GM21515 (cell line): ENCODE measurements around the gene USP11.
"Not testable (repeated sequence)": the region's sequence is repeated elsewhere in the genome, so short reads cannot be mapped to it uniquely, and the experiment has no call there.

ENCODE experiments used
- ATAC-seq: cut with Tn5 transposase; IDR thresholded peaks from one replicate; pipeline ENCODE4 v1.9.1; 2021; ENCODE audit not compliant: unreplicated experiment

USP11 gene

DNA sequence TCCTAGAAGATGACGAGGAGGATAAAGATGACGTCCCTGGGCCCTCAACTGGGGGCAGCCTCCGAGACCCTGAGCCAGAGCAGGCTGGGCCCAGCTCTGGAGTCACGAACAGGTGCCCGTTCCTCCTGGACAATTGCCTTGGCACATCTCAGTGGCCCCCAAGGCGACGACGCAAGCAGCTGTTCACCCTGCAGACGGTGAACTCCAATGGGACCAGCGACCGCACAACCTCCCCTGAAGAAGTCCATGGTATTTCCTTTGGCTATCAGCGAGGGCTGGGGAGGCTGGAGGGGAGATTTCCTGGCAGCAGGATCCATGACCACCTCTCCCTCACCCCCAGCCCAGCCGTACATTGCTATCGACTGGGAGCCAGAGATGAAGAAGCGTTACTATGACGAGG lies 11.9 kb downstream of the USP11 start:
- no peak for ATAC-seq

DNA sequence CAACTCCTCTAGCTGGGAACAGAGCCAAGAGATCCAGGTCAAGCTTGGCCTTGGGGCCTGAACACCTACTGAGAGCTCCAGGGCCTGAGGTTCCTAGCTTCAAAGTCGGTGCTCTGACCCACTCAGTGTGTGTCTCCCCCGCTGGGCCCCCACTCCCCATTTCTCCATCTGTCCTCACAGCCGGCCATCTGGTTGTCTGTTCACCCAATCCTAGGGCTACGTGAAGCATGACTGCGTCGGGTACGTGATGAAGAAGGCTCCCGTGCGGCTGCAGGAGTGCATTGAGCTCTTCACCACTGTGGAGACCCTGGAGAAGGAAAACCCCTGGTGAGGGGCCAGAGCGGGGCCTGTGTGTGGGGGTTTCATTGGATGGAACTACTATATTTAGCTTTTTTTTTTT lies 12.3 kb downstream of the USP11 start:
- no peak for ATAC-seq

DNA sequence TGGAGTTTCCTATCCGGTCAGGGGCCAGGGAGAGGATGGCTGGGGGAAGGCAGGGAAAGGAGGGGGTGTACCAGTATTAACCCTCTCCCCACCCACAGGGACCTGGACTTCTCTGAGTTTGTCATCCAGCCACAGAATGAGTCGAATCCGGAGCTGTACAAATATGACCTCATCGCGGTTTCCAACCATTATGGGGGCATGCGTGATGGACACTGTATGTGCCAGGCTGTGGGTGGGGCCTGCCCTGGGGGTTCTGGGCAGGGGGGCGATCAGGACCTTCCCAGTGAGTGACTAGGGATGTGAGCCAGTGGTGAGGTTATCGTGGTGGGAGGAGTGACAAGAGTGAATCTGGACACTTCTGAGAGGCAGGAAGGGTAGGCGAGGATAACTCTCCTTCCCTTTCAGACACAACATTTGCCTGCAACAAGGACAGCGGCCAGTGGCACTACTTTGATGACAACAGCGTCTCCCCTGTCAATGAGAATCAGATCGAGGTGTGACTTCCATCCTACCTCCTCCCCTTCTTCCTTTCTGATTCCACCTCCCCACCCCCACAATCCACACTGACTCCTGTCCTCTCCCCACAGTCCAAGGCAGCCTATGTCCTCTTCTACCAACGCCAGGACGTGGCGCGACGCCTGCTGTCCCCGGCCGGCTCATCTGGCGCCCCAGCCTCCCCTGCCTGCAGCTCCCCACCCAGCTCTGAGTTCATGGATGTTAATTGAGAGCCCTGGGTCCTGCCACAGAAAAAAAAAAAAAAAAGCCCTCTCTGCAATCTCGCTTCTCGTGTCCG lies 14.6 kb downstream of the USP11 start:
- no peak for ATAC-seq

DNA sequence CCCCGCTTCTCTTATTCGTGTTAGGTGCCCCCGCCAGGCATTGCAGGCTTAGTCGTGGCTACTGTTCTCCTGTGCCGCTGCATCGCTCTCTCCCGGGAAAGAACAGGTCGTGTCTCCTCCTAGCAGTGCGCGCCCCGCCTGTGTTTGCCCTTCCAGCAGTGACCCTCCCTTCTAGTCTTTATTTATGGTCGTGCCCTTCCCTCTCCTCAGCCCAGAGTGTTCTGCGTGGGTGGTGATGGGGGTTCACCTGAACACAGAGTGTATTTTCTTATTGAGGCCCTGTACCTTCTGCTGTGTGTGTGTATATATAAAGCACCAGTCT lies 15.2 kb downstream of the USP11 start:
- no peak for ATAC-seq

DNA sequence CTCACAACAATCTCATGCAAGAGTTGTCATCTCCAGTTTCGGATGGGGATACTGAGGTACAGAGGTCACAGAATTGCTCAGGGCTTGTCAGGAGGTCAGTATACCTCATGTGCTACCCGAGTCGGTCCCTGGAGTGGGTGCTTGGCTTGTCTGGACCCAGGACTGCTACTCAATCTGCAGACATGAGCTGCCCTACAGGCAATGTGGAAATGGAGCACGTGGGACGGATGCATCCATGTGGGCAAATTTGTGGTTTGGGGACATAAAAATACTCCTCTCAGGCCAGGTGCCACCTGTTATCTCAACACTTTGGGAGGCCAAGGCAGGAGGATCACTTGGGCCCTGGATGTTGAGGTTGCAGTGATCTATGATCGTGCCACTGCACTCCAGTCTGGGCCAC lies 15.8 kb downstream of the USP11 start:
- no peak for ATAC-seq

DNA sequence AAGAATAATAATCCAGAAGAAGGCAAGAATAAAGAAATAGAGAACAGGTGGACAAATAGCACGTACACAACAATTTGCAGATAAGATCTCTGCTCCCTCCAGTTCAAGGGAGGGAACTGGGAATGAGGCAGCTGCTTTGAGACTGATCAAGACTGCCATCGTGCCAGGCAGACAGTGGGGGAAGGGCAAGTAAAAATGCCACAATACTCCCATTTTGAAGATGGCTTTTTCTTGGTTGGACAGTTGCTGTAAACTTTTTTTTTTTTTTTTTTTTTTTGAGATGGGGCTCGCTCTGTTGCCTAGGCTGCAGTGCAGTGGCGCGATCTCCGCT lies 17.2 kb downstream of the USP11 start:
- ATAC-seq, result no peak

DNA sequence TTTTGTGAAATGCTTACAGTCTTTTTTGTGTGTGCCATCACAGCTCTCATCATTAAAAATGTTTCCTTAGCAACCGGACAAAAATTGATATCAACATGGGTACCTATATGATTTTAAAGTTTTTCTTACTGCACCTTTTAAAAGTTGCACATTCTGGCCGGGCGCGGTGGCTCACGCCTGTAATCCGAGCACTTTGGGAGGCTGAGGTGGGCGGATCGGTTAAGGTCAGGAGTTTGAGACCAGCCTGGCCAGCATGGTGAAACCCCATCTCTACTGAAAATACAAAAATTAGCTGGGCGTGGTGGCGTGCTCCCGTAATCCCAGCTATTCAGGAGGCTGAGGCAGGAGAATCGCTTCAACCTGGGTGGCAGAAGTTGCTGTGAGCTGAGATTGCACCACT lies 24.8 kb downstream of the USP11 start:
- ATAC-seq, result not testable (repeated sequence)

DNA sequence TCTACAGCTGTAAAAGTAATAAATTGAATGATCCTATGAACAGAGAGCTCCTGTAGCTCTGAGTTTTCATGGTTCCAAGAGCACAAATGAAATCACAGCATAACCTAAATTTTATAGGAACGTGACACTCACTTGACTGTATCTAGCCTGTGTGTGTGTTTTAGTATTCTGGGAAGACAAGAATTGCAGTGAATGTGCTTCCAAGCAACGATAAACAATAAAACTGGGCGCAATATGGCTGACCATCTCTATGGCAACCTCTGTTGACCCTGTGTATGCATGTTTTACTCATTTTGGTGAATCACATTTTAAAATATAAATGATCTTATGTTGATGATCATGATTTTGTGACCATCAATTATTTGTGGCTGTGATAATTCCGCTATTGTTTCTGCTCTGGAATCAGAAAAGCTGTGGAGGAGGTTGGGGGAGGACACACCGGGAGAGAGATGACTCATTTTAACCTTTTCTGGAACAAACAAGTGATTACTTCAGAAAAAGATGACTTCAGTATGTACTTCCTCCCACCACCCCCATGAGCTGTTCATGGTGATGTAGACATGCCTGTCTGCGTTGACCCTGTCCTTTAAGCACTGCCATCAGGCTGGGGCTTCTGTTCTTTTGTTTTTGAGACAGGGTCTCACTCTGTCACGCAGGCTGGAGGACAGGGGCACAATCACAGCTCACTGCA lies 31.8 kb downstream of the USP11 start:
- no peak for ATAC-seq

DNA sequence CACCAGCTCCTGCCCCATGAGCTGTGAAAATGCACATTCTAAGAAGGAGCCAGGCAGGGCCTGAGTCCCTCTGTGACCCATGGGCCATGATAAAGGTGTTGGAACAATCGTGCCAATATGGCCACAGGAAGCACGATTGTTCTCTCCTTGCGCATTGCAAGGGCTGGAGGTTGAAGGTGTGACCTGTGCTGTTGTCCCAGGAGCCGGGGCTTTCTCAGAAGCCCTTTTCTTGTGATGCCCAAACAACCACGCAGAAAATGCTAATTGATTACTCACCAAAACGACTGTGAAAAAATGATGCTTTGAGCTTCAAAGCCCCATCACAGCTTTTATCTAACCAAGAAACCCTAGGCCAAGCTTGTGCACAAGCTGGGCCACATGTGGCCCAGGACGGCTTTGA lies 33.8 kb downstream of the USP11 start:
- ATAC-seq, result no peak

DNA sequence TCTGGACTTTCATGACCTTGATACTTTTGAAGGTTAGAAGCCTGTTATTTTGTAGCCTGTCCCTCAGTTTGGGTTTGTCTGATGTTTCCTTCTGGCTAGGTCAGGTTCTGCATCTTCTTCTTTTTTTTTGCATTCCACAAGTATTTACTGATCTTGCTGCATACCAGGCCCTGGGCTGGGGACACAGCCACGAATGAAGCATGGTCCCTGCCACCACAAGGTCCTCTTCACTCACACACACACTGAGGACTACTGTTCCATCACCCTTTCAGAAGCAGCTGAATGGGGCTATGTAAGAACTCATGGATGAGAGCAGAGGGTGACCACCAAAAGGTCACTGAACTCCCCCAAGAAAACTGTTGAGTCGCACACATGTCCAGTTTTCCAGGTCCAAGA lies 39.2 kb downstream of the USP11 start:
- ATAC-seq, result no peak

DNA sequence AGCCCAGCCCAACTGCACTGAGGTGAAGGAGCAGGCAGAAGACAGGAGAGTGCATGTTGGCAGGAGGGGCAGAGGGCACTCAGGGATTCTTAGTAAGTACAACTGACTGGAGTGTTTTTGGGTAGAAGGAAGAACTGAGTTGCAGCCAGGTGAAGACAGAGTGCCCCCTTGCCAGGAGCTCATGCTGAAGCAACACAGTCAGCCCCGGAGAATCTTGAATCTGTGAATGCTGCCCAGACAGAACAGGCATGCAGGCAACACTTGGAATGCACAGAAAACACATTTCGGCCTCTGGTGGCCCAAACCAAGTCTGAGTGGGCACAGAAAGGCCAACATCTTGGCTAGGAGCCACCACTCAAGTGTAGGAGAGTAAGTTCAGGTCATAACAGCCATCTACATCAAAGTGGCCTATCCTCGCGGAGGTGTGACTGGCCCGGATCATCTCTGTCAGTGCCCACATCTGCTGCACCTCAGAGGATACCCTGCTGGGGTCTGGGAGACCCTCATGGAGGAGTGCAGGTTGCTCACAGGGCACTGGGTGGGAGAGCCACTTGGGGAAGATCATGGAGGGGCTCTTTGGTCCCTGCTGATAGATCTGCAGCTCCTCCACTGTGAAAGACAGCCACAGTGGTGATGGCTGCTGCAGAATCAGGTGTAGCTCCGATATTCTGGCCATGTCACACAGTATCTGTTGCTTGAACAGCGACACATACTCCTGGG lies 40.4 kb downstream of the USP11 start:
- ATAC-seq, result no peak

DNA sequence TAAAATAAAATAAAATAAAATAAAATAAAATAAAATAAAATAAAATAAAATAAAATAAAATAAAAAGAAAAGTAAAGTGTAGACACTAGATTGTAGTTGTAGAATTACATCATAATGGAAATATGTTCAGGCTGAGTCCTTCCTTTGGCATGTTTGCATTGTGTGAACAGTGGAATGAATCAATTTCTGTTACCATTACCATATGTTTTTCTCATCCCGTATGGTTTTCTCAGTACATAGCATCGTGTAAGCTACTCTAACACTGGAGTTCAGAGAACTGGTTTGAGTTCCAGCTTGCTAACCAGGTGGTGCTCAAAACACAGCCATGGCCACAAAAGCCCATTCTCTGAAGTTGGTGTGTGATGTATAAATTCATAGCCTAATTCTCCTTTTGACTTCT lies 45.9 kb downstream of the USP11 start:
- ATAC-seq, result no peak

DNA sequence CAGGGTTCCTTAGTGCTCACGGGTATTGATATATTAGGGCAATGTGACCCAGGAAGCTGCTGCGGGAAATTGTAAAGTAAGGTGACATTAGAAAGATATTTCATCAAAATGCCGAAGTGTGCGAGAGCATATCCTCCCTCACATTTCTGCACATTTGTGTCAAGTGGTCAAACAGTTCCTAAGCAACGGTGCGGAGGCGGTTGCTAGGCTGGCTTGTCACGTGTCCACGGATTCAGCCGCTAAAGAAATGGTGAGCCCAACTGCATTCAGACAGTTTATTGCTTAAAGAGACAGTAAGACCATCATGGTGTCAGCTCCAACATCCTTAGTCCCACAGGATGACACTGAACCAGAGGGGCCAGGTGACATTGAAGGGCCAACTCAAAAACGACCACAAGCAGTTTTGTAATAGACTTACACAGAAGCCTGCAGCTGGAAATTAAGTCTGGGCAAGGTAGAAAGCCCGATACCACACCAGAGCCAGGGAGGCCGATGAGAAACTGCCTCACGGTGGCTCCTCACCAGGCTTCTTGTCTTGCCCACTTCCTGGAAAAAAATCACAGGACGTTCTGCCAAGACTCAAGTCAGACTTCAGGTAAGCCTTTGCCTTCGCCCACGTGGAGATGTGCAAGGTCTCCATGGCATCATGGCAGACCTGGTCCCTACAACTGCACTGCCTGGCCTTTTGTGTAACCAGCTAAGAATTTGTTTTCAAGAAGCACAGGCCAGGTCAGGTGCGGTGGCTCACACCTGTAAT lies 50.4 kb downstream of the USP11 start:
- ATAC-seq, result no peak

DNA sequence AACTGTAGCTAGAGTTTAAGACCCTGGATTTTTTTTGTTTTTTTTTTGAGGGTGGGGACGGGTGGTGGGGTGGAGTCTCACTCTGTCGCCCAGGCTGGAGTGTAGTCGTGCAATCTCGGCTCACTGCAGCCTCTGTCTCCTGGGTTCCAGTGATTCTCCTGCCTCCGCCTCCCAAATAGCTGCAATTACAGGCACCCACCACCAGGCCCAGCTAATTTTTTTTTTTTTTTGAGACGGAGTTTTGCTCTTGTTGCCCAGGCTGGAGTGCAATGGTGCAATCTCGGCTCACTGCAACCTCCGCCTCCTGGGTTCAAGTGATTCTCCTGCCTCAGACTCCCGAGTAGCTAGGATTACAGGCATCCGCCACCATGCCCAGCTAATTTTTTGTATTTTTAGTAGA lies 51.8 kb downstream of the USP11 start:
- not testable (repeated sequence) for ATAC-seq

DNA sequence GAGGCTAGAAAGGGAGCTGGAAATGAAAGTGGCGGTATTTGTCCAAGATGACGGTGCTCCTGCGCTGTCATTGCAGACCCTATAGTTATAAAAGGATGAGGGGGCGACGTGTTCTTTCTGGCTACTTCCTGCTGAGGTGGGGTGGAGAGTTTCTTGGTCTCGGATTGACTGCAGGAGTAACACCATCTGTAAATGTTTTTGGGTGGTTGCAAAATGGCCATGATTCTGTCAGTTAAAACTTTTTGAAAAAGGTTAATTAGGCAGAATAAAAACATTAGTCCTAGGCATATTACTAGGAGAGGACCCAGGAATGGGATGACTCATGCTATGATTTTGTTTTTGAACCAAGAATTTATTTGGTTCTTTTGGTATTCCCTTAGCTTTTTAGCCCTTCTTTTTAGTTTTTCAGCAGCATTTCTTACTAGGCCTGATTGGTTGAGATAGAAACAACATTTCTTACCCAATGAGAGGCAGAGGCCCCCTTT lies 53.1 kb downstream of the USP11 start:
- no peak for ATAC-seq

DNA sequence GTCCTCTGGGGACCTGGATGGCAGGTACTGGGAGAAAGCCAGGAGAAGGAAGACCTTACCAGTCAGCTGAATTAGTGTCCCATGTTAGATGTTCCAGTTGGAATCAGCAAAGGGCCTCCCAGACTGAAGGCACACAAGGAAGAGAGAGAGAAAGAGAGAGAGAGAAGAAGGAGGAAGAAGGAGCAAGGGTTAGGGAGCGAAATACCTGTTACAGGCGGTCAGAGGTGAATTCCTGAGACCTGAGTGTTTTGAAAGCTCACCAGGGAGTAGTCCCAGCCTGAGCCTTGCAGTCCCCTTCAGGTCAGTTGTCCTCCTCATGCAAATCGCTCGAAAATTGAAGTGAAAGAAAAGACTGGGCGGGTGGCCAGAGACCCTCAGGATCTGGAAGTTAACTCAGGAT lies 60.3 kb downstream of the USP11 start:
- no peak for ATAC-seq

DNA sequence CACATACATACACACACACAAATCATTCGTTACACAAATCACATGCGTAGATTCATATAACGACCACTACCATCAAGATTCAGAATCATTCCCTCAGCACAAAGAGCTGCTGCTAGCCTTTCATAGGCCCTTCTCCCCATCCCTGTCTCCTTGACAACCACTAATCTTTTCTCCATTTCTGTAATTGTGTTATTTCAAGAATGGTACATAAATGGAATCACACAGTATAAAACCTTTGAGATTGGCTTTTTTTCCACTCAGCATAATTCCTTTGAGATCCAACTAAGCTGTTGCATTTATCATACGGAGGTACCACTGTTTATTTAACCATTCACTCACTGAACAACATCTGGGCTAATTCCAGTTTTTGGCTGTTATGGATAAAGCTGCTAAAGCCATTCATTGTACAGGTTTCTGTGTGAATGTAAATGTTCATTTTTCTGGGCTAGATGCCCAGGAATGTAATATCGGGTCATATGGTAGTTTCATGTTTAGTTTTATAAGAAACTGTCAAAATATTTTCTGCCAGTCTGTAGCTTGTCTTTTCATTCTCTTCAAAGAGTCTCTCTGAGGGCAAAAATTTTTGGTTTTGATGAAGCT lies 64.1 kb downstream of the USP11 start:
- ATAC-seq, result no peak

DNA sequence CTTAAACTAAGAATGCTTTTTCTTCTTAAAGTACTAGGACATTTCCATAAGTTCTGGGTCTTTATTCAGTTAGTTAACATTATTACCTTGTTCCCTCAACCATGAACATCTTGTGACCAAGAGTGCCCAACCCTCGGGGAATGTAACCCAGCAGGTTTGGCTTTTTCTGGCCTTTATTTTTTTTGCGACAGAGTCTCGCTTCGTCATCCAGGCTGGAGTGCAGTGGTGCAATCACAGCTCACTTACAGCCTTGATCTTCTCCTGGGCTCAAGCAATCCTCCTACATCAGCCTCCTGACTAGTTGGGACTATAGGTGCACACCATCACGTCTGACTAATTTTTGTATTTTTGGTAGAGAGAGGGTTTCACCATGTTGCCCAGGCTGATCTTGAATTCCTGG lies 65.1 kb downstream of the USP11 start:
- ATAC-seq, result no peak
